DND-41 (cell line): ENCODE measurements around the gene EML6.

Experiments
- EZH2 ChIP-seq: IDR thresholded peaks from 3 replicates; pipeline ENCODE4 v1.6.1; 2012; ENCODE audit warnings: borderline replicate concordance, low read depth, mild to moderate bottlenecking, moderate library complexity, low read length, inconsistent platforms; ENCODE audit not compliant: severe bottlenecking
- TF ChIP-seq, protein P1 (sequence below): IDR thresholded peaks from 2 replicates; pipeline ENCODE4 v1.5.1; 2012; ENCODE audit warnings: borderline replicate concordance, low read length, moderate library complexity, mild to moderate bottlenecking; ENCODE audit not compliant: poor library complexity, severe bottlenecking; ENCODE audit errors: extremely low read depth

DNA sequence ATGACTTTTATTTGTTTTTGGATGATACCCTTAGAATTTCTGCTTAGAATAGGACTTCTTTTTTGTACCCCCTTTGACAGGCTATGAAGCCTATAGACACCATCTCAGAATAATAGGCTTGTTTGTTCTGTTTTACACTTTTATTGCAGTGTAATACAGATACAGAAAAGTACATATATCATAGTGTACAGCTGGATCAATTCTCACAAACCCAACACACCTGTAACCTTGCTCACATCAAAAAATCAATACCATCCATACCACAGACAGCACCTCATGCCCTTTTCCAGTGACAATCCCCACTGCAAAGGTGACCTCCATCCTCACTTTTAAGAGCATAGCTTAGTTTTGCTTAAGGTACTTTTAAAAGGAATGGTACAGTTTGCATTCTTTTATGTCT lies 14.8 kb downstream of the EML6 start:
- TF ChIP-seq, protein P1, sequence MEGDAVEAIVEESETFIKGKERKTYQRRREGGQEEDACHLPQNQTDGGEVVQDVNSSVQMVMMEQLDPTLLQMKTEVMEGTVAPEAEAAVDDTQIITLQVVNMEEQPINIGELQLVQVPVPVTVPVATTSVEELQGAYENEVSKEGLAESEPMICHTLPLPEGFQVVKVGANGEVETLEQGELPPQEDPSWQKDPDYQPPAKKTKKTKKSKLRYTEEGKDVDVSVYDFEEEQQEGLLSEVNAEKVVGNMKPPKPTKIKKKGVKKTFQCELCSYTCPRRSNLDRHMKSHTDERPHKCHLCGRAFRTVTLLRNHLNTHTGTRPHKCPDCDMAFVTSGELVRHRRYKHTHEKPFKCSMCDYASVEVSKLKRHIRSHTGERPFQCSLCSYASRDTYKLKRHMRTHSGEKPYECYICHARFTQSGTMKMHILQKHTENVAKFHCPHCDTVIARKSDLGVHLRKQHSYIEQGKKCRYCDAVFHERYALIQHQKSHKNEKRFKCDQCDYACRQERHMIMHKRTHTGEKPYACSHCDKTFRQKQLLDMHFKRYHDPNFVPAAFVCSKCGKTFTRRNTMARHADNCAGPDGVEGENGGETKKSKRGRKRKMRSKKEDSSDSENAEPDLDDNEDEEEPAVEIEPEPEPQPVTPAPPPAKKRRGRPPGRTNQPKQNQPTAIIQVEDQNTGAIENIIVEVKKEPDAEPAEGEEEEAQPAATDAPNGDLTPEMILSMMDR = no peak
- TF ChIP-seq EZH2 = no peak
